Pancreas (tissue), 10 donors: ENCODE measurements around the gene A2ML1. TPM values are rescaled to one million over a fixed set of nuclear protein-coding genes. Genes with fewer than 3 reads are reported as not detected.
"Not testable (repeated sequence)": the region's sequence is repeated elsewhere in the genome, so short reads cannot be mapped to it uniquely, and the experiment has no call there.

Experiments used
- ATAC-seq, 4 donors: fragments of 200-7000 bp; cut with Tn5 transposase; one replicate each; pipeline versions ENCODE4 v1.8.0 to v1.9.1; 2020; ENCODE audit warnings: mild to moderate bottlenecking in 4 of 4, moderate library complexity in 4 of 4
- DNase-seq, 6 donors: peaks; one replicate each; pipeline ENCODE4 v3.0.0-alpha.2; 2020
- FAIRE-seq: peaks from 2 replicates; lab custom pipeline; 2012; peaks lifted over from hg19 to GRCh38; lab: Jason Lieb, UNC
- H3K27ac ChIP-seq, 4 donors: fragments of 200-600 bp; sonication (generic); 1 replicate in 3 of 4; 2 replicates in 1 of 4; pipeline versions ENCODE4 v1.5.0 to v1.8.0; 2020
- H3K27me3 ChIP-seq, 4 donors: fragments of 200-600 bp; one replicate each; pipeline ENCODE4 v1.8.0; 2021
- H3K36me3 ChIP-seq, 3 donors: fragments of 200-600 bp; sonication (generic) in 1 of 3; one replicate each; pipeline versions ENCODE4 v1.5.0 to v1.8.0; 2020 to 2021
- H3K4me1 ChIP-seq, 3 donors: fragments of 200-600 bp; one replicate each; pipeline ENCODE4 v1.8.0; 2021
- H3K4me3 ChIP-seq, 4 donors: fragments of 200-600 bp; sonication (generic) in 2 of 4; one replicate each; pipeline versions ENCODE4 v1.5.0 to v1.8.0; 2020 to 2021
- H3K9me3 ChIP-seq, 4 donors: fragments of 200-600 bp; one replicate each; pipeline ENCODE4 v1.8.0; 2021
- WGBS, 2 donors: extraction: QIAGEN DNeasy Blood & Tissue Kit; methylation state at CpG; one replicate each; pipeline ENCODE4 v1.1.7; 2013; 5-methylcytosine and 5-hydroxymethylcytosine counted together
- intact Hi-C, 3 donors: fragments of 100-400 bp; cut with DNase I; formaldehyde crosslinking; loops; one replicate each; pipeline versions ENCODE4 v1.11.1 to v1.14.2; 2022
- polyA plus RNA-seq, 2 donors: library from polyadenylated mRNA; stranded (reverse); fragments of 200-250 nt; gene quantifications; one replicate each; pipeline ENCODE4 v1.2.3, GENCODE V29; 2013
- total RNA-seq, 6 donors: library from RNA; stranded (reverse); fragmentation: NEBNext Ultra II Directional in 4 of 6; extraction: Animal tissue kit (Norgen Biotek cat#: 25700) in 4 of 6; gene quantifications; one replicate each; pipeline versions ENCODE4 v1.2.1 to v1.2.4, GENCODE V29; 2021 to 2023
- TF ChIP-seq, protein P1 (sequence below), 4 donors: fragments of 200-600 bp; sonication (generic) in 3 of 4; IDR thresholded peaks; one replicate each; pipeline versions ENCODE4 v1.5.0 to v1.8.0; 2021; ENCODE audit warnings: antibody characterized with exemption in 4 of 4
- donor health status: healthy with polysubstance abuse.
- donor health status: DM: no; HTN: no; CAD: no; lungs with moderate emphysema.
- donor health status: DM: no; HTN: no; CAD: no.
- donor health status: control.
- donor health status: control.
- donor health status: Bipolar disorder and iron deficiency.
- donor health status: DM: yes; HTN: yes; CAD: no.
- donor health status: DM: no; HTN: no; CAD: no.
- donor health status: DM: no; HTN: no; CAD: no.
- donor health status: DM: yes; HTN: yes; CAD: no.

Gene A2ML1
- total and polyA plus RNA-seq, 8 donors: 0.05 to 0.08 TPM; not detected in 6

GRCh38 chr12:8846305-8846704 lies 23.9 kb downstream of the A2ML1 start:
- H3K4me1 ChIP-seq: peaks cover 0 to 6% (median 0%) of the 10 kb centered on the region in 3 donors
- H3K27me3 ChIP-seq: no peaks in the 10 kb centered on the region
- DNase-seq (no peak), FAIRE-seq (no peak), ATAC-seq (no peak)
- H3K36me3 ChIP-seq: no peaks in the 10 kb centered on the region
- no peak overlapping the region for H3K4me3 ChIP-seq
- intact Hi-C loops: no loop called here
- WGBS, 2 donors: 62 to 72% methylated on average over 3 of the region's 3 CpGs
- H3K27ac ChIP-seq: no peak overlapping the region
- TF ChIP-seq, protein P1, sequence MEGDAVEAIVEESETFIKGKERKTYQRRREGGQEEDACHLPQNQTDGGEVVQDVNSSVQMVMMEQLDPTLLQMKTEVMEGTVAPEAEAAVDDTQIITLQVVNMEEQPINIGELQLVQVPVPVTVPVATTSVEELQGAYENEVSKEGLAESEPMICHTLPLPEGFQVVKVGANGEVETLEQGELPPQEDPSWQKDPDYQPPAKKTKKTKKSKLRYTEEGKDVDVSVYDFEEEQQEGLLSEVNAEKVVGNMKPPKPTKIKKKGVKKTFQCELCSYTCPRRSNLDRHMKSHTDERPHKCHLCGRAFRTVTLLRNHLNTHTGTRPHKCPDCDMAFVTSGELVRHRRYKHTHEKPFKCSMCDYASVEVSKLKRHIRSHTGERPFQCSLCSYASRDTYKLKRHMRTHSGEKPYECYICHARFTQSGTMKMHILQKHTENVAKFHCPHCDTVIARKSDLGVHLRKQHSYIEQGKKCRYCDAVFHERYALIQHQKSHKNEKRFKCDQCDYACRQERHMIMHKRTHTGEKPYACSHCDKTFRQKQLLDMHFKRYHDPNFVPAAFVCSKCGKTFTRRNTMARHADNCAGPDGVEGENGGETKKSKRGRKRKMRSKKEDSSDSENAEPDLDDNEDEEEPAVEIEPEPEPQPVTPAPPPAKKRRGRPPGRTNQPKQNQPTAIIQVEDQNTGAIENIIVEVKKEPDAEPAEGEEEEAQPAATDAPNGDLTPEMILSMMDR (IDR thresholded peaks at IDR 0.05): no peak
- H3K9me3 ChIP-seq: no peaks in the 10 kb centered on the region

GRCh38 chr12:8847435-8847834 lies 25.0 kb downstream of the A2ML1 start:
- H3K4me1 ChIP-seq: peaks cover 0 to 6% (median 0%) of the 10 kb centered on the region in 3 donors
- FAIRE-seq (no peak), DNase-seq (no peak), ATAC-seq (no peak)
- no peak overlapping the region for H3K4me3 ChIP-seq
- H3K27ac ChIP-seq: no peak overlapping the region
- no peaks in the 10 kb centered on the region for H3K36me3 ChIP-seq
- TF ChIP-seq, protein P1 (IDR thresholded peaks at IDR 0.05): no peak
- 93 to 95% methylated on average over 6 of the region's 6 CpGs for WGBS, 2 donors
- no peaks in the 10 kb centered on the region for H3K9me3 ChIP-seq
- H3K27me3 ChIP-seq: no peaks in the 10 kb centered on the region
- intact Hi-C loops: no loop called here

DNA sequence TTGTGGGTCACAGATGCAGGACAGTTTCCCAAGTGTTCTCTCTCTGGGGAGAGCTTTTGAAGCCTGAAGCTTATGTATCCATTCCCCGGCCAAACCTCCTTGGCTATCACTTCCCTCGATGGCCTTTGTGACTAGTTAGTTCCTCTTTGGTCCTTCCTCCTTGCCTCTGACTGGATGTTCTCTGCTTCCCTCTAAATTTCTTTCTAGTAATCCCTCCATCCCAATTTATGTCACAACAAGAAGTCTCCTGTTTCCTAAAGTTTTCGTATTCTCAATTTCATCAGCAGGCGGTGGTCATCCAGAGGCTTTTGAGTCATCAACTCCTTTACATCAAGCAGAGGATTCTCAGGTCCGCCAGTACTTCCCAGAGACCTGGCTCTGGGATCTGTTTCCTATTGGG lies 27.5 kb downstream of the A2ML1 start:
- Histone ChIP-seq H3K9me3 (no peaks in the 10 kb centered on the region), H3K4me1 (peaks cover 0 to 1% (median 0%) of the 10 kb centered on the region in 3 donors), H3K27me3 (no peaks in the 10 kb centered on the region), H3K27ac (no peak overlapping the region), H3K4me3 (no peak overlapping the region), H3K36me3 (no peaks in the 10 kb centered on the region)
- ATAC-seq (no peak), FAIRE-seq (no peak), DNase-seq (no peak)
- intact Hi-C loops: no loop called here
- TF ChIP-seq, protein P1 (IDR thresholded peaks at IDR 0.05): no peak
- 75 to 87% methylated on average over 5 of the region's 5 CpGs for WGBS, 2 donors

DNA sequence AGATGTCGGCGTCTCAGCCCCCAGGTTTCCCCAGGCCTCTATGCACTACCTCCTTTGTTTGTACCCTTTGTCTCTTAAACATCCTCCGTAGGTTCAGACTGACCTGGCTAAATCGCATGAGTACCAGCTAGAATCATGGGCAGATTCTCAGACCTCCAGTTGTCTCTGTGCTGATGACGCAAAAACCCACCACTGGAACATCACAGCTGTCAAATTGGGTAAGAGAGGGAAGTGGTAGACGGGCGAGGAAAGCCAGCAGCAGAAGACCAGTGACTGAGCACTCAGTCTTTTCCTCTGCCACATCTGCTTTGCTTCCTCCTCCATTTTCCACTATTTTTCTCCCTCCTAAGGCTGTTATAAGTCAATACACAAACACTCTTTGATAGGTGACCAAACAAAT lies 29.7 kb downstream of the A2ML1 start:
- Histone ChIP-seq H3K27me3 (no peaks in the 10 kb centered on the region), H3K36me3 (no peaks in the 10 kb centered on the region), H3K27ac (no peak overlapping the region), H3K4me1 (no peaks in the 10 kb centered on the region), H3K4me3 (no peak overlapping the region), H3K9me3 (no peaks in the 10 kb centered on the region)
- 70 to 75% methylated on average over 7 of the region's 7 CpGs for WGBS, 2 donors
- TF ChIP-seq, protein P1 (IDR thresholded peaks at IDR 0.05): no peak
- FAIRE-seq (no peak), ATAC-seq (no peak), DNase-seq (no peak)
- intact Hi-C loops: no loop called here

GRCh38 chr12:8855891-8856290 lies 33.5 kb downstream of the A2ML1 start:
- Histone ChIP-seq H3K4me3 (no peak overlapping the region), H3K36me3 (no peaks in the 10 kb centered on the region), H3K27ac (no peak overlapping the region), H3K9me3 (no peaks in the 10 kb centered on the region), H3K27me3 (no peaks in the 10 kb centered on the region), H3K4me1 (no peaks in the 10 kb centered on the region)
- no peak for ATAC-seq
- WGBS, 2 donors: 32 to 38% methylated on average over 2 of the region's 2 CpGs
- intact Hi-C loops: no loop called here
- DNase-seq: no peak
- FAIRE-seq: no peak
- TF ChIP-seq, protein P1 (IDR thresholded peaks at IDR 0.05): no peak

GRCh38 chr12:8859448-8859847 lies 37.0 kb downstream of the A2ML1 start:
- intact Hi-C loops, H3K36me3 ChIP-seq, H3K4me1 ChIP-seq, H3K9me3 ChIP-seq, H3K27me3 ChIP-seq, FAIRE-seq, H3K27ac ChIP-seq, H3K4me3 ChIP-seq, DNase-seq, ATAC-seq: not testable (repeated sequence)
- WGBS, 2 donors: 86 to 97% methylated on average over 4 of the region's 4 CpGs
